SK-MEL-5 (cell line): ENCODE results near the gene SERPINB3. TPM values are rescaled to one million over a fixed set of nuclear protein-coding genes. Genes with fewer than 3 reads are reported as not detected.
"Not testable (repeated sequence)": the region's sequence is repeated elsewhere in the genome, so short reads cannot be mapped to it uniquely, and the experiment has no call there.

Source experiments
- DNase-seq: peaks from one replicate; pipeline ENCODE4 v3.0.0-alpha.2; 2016; ENCODE audit warnings: low read depth, low spot score
- in situ Hi-C: cut with HindIII; loops from 2 replicates; pipeline ENCODE4 v1.10.0; 2016; ENCODE audit warnings: low sequenced_read_pairs, high pct_unique_total_duplicates, low pct_unique_long_range_greater_than_20kb
- polyA plus RNA-seq, 2 experiments: library from polyadenylated mRNA; depleted of rRNA; stranded (reverse); fragments of >200 nt; gene quantifications; 2 replicates each; pipeline ENCODE4 v1.2.3, GENCODE V29; 2015
- total RNA-seq: library from RNA; depleted of rRNA; stranded (reverse); fragments of >200 nt; shearing (Covaris generic); gene quantifications from 2 replicates; pipeline ENCODE4 v1.2.3, GENCODE V29; 2014; rRNA removed

Gene SERPINB3
- not detected in 2 replicates for total RNA-seq
- polyA plus RNA-seq (2015; cell fraction: cytosol; rRNA removed), result not detected in 2 replicates
- not detected in 2 replicates for polyA plus RNA-seq (2015; cell fraction: nucleus; rRNA removed)

DNA sequence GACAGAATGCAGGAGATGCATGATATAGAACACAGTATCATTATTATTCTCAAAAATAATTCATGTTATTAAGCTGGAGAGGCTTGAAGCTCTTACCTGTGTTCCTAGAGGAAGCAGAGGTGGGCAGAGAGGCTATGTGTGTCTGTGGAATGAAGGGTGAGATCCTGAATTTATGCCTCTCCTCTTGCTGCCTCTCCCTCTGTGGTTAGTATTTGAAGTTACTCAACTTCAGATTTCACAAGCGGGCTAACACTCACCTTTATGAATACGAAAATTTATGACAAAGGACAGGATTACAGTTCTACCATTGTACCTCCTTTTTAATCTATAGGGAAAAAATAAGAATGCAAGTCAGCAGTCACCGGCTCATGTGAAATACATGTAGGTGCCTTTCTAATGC lies at the start of gene SERPINB3:
SERPINB3 (minus strand) TSS at position 144 of the 400 bp plus-strand sequence. CDS start 677 bp downstream, outside the sequence.
- in situ Hi-C loops, DNase-seq: not testable (repeated sequence)

DNA sequence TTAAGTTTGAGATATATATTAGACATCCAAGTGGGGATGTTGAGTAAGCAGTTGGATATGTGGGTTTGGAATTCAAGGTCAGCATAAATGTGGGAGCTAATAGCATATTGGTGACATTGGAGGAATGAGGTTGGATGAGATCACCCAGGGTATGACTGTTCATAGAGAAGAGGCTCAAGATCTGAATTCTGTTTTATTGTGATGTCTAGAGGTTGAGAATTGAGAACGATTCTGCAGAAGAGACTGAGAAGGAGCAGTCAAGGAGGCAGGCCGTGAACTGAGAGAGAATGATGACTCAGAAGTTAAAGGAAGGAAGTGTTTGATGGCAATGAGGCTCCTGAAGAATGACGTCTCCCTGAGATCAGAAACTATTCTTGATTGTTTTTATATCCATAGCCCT lies 47.0 kb upstream of the SERPINB3 start:
- in situ Hi-C loops, result no loop called here
- no peak for DNase-seq

GRCh38 chr18:63707816-63708215 lies 46.1 kb upstream of the SERPINB3 start:
- in situ Hi-C loops, result no loop called here
- DNase-seq, result no peak

GRCh38 chr18:63705401-63705800 lies 43.7 kb upstream of the SERPINB3 start:
- in situ Hi-C loops, result no loop called here
- DNase-seq, result no peak

GRCh38 chr18:63702660-63703059 lies 41.0 kb upstream of the SERPINB3 start, which contains the start of gene SERPINB11:
Gene SERPINB11, plus strand, starts transcription at chr18:63702960. Its CDS starts 7,234 bp downstream, at chr18:63710194.
- in situ Hi-C loops, result no loop called here

DNA sequence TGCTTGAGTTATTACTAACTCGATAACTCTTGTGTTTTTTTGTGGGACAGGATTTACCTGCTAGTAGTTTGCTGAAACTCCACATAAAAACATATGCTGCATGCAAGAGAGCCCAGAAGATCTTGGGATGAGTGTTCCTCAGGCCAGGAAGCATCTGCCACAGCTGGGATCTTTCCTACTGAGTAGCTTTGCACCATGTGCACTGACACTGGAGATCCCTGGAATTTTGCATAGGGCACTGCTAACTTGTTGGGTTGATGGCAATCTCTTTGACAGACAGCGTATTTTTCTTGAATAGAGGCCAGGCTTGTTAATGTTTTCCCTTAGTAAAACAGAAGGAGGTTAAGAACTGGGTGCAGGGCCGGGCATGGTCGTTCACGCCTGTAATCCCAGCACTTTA lies 40.3 kb upstream of the SERPINB3 start:
- in situ Hi-C loops, result no loop called here
- DNase-seq, result no peak

More at GRCh38 chr18:63702660-63703059, 41.0 kb upstream of the SERPINB3 start, which contains the start of gene SERPINB11:
- no peak for DNase-seq

DNA sequence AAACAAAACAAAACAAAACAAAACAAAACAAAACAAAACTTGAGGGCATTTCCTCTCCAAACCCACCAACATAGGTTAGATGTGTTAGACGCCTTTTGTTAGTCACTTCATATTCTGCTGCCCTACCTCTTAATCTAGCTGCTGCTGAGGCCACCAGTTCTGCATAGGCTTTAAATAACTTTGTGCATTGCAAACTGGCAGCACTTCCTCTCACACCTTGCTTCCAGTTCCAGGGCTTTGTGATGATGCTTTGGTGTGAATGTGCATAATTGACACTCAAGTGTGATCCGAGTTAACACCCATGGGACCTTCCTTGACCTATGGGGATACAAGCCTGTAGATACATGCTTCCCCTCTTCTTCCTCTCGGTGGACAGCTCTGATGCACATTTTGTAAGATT lies 38.8 kb upstream of the SERPINB3 start:
- in situ Hi-C loops, result no loop called here
- DNase-seq, result no peak

GRCh38 chr18:63697097-63697660 lies 35.5 kb upstream of the SERPINB3 start:
- no peak for DNase-seq
- in situ Hi-C loops, result no loop called here

- in situ Hi-C loops, result no loop called here
- DNase-seq, result no peak
Observed at GRCh38 chr18:63689064-63689463, 27.4 kb upstream of the SERPINB3 start.

- in situ Hi-C loops, result no loop called here
- DNase-seq, result no peak
Observed at GRCh38 chr18:63686871-63687270, 25.2 kb upstream of the SERPINB3 start.

DNA sequence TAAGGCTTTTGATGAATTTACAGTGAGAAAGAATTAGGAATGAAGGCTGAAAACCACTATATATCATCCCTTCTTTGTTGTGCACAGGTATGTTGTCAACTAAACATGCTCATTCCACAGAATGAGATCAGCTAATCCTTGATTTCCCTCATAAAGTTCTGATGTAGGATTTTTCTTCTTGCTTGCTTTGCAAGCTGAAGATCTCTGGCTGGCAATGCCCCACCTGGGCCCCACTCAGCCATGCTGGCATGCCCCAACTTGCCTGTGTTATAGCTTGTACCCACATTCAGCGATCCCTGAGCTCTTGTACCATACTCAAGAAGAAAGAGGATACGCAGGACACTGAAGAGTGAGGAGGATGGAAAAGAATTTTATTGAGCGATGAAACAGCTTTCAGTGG lies 23.0 kb upstream of the SERPINB3 start:
- DNase-seq, result no peak
- in situ Hi-C loops, result no loop called here

DNA sequence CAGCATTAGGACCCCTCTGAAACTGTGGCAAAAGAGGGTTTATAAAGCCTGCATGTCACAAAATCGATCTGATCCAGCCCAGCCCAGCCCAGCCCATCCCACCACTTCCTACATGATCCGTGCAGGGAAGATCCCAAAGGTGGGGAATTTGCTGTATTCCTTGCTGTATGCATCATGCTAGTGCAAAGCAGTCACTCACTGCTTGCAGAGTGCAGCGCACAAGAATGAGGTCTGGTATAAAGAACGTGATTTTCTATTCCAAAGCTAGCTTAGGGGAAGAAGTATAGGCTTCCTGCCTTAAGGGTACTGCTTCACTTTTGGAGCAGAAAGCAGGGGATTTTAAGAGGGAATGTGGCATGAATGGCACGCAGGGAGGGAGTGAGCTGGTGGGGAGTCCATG lies 22.2 kb upstream of the SERPINB3 start:
- DNase-seq, result no peak
- in situ Hi-C loops, result no loop called here

DNA sequence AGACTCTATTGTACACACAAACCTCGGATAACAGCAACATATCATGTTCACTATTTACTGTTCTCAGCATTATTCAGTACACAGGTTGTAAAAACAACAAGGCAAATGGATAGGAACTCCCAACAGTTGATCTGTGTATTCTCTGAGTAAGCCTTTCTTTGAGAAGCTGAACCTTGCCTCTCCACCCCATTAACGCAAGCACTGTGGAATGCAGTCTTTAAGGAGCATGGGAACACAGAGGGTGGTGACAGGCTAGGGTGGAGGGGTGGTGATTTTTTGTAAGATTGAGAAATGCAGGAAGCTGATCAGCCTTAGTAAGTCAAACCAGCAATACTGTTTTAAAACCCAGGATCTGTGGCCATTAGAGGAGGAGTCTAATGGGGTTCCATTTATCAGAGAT lies 21.5 kb upstream of the SERPINB3 start:
- DNase-seq, result no peak
- in situ Hi-C loops, result no loop called here

- in situ Hi-C loops, result no loop called here
- DNase-seq, result no peak
Observed at GRCh38 chr18:63681449-63682340, 20.0 kb upstream of the SERPINB3 start.

GRCh38 chr18:63679820-63680606 lies 18.3 kb upstream of the SERPINB3 start:
- in situ Hi-C loops, result no loop called here
- DNase-seq, result no peak

DNA sequence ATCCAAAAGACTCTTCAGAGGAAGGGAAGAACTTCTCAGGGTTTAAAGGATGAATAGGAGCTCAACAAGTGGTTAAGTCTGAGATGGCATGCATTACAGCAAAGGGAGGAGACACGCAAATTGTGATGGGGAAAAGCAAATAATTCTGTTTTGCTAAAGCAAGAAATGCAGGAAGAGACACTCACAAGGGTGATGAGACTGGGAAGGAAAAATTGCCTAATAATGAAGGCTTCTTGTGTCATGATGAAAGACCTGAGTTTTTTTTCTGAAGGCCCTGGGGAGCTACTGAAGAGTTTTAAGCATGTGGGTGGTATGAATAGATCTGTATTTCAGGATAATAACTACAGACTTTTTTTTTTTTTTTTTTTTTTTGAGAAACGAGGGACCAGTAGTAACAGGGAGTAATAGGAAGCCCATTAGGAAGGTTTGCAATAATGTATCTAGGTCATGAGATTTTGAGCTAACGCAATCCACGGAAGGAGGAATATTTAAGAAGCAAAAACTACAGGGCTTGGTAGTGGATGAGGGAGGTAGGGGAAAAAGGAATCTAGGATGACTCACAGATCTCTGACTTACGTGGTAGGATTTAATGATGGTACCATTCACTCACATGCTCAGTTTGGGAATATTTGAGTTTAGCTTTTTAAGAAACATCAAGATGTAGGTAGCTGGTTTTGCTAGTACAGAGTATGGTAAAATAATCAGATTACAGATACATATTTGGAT lies 16.0 kb upstream of the SERPINB3 start:
- no peak for DNase-seq
- in situ Hi-C loops, result no loop called here

- DNase-seq, result peak; percentile 5
- in situ Hi-C loops, result no loop called here
Observed at GRCh38 chr18:63676526-63677323, 15.0 kb upstream of the SERPINB3 start.
